Esophagus muscularis mucosa (tissue), 4 donors: Measurements from ENCODE around the gene SIRT7.

Experiments
- EP300 ChIP-seq: sonication (generic); formaldehyde crosslinking; IDR thresholded peaks from one replicate; pipeline ENCODE4 v1.6.1; 2017; ENCODE audit warnings: antibody characterized with exemption
- POLR2A ChIP-seq: fragments of 450-650 bp; IDR thresholded peaks from one replicate; pipeline ENCODE4 v1.6.1; 2017; ENCODE audit warnings: antibody characterized with exemption, moderate library complexity, mild to moderate bottlenecking, low read depth
- POLR2AphosphoS5 ChIP-seq, 2 donors: sonication (generic); formaldehyde crosslinking; IDR thresholded peaks; one replicate each; pipeline ENCODE4 v1.6.1; 2017; ENCODE audit warnings: antibody characterized with exemption in 2 of 2
- TF ChIP-seq, protein P1 (sequence below), 3 experiments: fragments of 200-600 bp in 2 of 3; fragments of 450-650 bp in 1 of 3; sonication (generic) in 2 of 3; IDR thresholded peaks; one replicate each; pipeline ENCODE4 v1.5.1; 2017 to 2019; ENCODE audit warnings: antibody characterized with exemption in 3 of 3, mild to moderate bottlenecking in 2 of 3, moderate library complexity in 1 of 3

- no peak for TF ChIP-seq EP300
- TF ChIP-seq, protein P1, sequence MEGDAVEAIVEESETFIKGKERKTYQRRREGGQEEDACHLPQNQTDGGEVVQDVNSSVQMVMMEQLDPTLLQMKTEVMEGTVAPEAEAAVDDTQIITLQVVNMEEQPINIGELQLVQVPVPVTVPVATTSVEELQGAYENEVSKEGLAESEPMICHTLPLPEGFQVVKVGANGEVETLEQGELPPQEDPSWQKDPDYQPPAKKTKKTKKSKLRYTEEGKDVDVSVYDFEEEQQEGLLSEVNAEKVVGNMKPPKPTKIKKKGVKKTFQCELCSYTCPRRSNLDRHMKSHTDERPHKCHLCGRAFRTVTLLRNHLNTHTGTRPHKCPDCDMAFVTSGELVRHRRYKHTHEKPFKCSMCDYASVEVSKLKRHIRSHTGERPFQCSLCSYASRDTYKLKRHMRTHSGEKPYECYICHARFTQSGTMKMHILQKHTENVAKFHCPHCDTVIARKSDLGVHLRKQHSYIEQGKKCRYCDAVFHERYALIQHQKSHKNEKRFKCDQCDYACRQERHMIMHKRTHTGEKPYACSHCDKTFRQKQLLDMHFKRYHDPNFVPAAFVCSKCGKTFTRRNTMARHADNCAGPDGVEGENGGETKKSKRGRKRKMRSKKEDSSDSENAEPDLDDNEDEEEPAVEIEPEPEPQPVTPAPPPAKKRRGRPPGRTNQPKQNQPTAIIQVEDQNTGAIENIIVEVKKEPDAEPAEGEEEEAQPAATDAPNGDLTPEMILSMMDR (IDR thresholded peaks at IDR 0.05): no peak
- no peak for TF ChIP-seq POLR2A
- TF ChIP-seq POLR2AphosphoS5 (IDR thresholded peaks at IDR 0.05): no peak
Observed at GRCh38 chr17:81885869-81886548, 32.0 kb downstream of the SIRT7 start.
